Fibroblast of peridontal ligament (primary cell): ENCODE results near the gene CDH4.
"Not testable (repeated sequence)": the region's sequence is repeated elsewhere in the genome, so short reads cannot be mapped to it uniquely, and the experiment has no call there.

Source experiments
- DNase-seq: peaks from one replicate; pipeline ENCODE4 v3.0.0-alpha.2; 2010; ENCODE audit errors: extremely low read depth

CDH4 gene

DNA sequence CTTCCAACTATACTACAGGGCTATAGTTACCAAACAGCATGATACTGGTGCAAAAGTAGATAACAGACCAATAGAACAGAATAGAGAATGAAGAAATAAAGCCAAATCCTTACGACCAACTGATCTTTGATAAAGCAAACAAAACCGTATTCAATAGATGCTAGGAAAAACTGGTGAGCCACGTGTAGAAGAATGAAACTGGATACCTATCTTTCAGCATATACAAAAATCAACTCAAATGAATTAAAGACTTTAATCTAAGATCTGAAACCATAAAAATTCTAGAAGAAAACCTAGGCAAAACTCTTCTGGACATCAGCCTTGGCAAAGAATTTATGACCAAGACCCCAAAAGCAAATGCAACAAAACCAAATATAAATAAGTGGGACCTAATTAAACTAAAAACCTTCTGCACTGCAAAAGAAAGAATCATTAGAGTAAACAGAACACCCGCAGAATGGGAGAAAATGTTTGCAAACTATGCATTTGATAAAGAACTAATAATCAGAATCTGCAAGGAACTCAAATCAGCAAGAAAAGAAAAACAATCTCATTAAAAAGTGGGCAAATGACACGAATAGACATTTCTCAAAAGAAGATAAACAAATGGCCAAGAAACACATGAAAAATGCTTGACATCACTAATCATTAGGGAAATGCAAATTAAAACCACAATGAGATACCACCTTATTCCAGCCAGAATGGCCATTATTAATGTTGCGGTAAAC, 703.8 kb downstream of the CDH4 start:
- DNase-seq = no peak

DNA sequence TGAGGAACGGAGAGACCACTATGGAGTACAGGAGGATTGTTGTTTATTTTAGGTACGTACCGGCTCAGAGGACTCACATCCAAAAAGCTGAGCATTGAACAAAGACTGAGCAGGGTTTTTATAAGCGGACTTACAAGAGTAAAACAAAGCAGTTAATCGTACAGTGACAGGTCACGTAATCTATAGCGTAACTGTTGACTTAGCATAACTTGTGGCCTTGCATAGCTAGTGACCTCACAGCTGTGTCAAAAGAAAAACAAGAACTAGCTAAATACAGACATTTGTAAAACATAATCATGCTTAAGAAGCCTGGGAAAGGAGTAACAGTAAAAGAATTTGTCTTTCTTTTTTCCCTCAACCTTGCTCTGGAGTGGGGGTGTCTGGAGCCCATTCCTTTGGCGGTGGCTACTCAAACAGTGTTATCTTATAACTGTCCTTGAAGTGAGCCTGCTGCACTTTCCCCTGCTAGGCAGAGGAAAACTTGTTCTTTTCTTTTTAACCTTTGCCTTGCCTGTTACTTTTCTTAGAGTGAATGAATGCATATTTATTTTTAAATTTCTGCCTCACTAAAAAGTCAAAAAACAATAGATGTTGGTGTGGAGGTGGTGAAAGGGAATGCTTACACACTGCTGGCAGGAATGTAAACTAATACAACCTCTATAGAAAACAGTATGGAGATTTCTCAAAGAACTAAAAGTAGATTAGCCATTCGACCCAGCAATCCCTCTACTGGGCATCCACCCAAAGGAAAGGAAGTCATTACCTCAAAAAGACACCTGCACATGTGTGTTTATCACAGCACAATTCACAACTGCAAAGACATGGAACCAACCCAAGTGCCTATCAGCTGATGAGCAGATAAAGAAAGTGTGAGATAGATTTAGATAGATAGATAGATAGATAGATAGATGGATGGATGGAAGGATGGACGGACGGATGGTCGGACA, 704.6 kb downstream of the CDH4 start:
- no peak for DNase-seq

DNA sequence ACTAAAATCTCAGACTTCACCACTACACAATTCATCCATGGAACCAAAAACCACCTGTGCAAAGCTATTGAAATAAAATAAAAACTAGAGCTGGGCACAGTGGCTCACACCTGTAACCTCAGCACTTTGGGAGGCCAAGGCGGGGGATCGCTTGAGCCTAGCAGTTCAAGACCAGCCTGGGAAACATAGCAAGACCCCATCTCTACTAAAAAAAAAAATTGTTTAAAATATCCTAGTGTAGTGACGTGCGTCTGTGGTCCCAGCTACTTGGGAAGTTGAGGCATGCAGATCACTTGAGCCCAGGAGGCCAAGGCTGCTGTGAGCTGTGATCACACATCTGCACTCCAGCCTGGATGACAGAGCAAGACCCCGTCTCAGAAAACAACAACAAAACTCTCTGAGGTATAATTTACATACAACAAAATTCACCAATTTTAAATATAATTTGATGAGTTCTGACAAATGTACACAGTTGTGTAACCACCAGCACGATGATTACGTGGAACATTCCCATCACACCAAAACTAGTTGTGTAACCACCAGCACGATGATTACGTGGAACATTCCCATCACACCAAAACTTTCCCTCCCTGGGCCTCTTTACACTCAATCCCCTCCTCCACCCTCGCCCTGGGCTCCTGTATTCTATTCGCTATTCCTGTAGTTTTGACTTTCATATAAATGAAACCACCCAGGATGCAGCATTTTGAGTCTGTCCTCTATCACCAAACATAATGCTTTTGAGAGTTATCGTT, 706.1 kb downstream of the CDH4 start:
- DNase-seq = no peak

DNA sequence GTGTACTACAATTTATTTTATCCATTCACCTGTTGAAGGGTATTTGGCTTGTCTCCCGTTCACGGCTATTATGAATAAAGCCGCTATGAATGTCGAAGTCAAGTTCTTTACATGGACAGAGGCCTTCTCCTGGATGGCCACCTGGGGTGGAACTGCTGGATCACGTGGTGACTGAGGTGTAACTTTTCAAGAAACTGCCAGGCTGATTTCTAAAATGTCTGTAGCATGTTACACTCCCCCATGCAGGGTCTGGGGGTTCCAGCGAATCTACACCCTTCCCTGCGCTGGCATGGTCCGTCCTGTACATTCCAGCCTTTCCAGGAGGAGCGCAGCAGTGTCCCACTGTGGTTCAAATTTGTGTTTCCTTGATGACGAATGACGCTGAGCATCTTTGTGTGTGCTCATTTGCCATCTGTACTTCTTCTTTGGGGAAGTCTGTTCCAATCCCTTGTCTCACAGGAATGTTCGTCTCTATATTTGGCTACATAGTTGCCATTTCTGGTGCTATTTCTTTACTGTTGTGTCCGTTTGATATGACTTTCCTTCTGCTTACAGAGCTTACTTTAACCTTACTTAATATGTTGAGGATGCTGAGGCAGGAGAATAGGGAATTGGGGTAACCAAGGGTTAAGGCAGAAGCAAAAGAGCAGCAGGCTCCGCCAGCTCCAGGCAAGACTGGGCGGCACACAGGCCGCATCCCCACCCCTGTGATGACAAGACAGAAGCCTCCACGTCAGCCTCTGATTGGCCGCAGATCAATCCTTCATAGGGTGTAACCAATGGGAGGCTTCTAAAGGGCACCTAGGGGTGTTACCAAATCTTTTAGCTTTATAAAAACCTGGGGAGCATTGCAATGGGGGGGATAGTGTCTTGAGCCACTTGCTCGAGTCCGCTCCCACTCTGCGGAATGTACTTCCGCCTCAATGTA, 707.0 kb downstream of the CDH4 start:
- DNase-seq = no peak

DNA sequence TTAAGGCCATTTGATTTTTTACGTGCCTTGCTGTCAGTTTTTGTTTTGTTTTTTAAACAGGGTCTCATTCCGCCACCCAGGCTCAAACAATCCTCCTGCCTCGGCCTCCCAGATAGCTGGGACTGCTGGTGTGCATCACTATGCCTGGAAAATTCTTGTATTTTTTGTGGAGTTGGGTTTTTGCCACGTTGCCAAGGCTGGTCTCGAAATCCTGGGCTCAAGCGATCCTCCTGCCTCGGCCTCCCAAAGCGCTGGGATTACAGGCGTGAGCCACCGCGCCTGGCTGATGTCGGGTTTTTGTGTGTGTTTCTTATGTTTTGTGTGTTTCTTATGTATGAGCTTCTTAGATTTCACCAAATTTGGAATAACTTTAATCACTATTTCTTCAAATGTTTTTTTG, 708.8 kb downstream of the CDH4 start:
- no peak for DNase-seq

DNA sequence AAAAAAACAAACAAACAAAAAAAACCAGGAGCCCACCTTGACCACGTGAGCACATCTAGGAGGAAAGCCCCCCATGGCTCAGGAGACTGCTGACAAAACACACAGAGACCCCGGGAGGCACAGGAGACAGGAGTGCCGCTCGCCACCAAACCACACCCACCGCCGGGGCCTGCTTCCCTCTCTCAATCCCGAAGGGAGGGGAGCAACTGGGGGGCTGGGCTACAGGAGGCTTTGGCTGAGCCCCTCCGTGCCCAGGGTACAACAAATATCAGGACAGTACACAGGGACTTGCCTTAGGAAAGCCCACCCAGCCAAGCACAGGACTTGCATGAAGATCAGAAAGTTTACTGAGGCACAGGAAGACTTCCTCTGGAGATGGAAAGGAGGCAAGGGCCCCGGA, 711.1 kb downstream of the CDH4 start:
- DNase-seq = no peak

DNA sequence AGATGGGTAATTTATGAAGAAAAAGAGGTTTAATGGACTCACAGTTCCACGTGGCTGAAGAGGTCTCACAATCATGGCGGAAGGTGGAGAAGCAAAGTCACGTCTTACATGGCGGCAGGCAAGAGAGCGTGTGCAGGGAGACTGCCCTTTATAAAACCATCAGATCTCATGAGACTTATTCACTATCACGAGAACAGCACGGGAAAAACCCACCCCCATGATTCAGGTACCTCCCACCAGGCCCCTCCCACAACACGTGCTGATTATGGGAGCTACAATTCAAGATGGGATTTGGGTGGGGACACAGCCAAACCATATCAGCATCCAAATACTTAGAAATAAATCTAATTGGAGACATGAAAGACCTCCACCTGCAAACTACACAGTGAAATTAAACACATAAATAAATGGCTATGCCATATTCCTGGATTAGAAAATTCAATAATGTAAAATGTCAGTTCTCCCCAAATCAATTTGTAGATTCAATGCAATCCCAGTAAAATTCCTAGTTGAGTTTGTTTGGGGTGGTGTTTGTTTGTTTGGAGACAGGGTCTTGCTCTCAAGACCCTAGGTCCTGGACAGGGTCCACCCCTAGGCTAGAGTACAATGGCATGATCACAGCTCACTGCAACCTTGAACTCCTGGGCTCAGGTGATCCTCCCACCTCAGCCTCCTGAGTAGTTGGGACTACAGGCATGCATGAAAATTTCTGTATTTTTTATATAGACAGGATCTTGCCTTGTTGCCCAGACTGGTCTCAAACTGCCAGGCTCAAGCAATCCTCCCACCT, 712.0 kb downstream of the CDH4 start:
- no peak for DNase-seq

DNA sequence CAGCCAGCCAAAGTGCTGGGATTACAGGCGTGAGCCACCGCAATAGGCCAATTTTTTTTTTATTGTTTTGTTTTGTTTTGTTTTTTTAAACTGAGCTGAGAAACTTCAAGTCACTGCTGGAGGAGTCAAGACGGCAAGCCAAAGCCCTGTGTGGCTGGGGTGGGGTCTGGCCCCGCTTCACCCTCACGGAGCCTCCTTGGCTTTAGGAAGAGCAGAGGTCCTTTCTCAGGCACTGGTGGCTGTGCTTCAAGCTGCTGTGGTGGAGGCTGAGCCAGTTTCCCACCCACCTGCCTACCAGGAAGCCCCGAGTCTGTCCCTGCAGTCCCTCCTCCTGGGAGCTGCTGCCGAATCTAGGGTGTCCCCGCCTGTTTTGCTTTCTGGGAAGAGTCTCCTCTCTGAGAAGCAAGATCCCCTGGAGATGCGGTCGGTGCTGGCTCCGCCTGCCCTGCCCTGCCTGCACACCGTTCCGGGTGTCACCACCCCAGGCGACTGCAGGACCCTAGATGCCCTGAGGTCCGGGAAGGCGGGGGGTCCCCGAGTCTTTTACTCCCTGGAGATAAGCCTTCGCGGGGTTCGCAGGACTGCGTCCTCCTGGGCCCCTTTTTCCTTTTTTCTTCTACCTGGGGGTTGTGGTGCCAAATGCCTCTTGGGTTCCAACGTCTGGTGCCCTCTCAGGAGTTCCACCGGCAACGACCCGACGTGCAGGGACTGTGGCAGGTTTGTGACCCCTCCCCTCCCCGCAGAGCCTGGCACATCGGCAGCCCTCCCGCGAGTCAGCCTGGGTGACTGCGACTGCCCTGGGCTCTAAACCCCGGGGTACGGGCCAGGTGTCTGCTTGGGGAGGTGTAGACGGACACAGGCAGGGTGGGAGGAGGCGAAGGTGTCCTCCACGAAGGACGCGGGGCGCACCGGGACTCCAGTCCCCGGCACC, 712.9 kb downstream of the CDH4 start:
- no peak for DNase-seq

DNA sequence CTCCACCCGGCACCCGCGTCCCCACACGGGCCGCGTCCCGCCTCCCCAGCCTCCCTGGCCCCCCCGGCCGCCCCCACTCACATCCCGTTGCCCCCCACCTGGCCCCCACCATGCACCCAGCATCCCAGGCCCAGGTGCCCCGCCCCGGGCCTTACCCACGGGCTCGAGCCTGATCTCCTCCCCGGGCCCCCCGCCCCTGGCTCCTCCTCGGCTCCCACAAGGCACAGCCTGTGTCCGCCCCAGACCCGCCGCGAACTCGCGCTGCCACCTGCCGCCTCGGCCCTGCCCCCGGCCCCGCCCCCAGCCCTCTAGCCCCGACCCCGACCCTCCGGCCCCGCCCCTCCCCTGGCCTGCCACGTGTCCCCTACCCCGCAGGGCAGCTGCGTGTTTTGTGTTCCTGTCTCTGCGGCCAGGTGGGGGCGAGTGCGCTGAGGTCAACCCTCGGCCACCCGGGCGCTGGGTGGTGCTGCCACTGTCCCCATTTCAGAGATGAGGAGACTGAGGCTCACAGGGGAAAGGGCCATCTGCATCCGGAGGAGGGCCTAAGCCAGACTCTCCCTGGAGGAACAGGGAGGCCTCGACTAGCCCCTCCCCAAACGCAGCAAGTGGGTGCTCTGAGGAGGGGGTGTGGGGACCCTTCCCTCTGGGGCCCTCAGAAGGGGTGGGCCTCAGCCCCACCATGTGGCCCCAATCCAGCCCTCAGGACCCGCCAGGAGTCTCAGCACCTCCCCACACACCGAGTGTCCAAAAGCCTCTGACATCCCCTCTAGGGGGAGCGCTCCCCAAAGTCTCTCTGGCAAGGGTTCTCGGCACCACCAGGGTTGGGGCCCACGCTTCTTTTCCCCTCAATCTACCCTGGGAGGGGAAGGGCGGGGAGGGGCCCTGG, 713.8 kb downstream of the CDH4 start:
- DNase-seq = no peak

DNA sequence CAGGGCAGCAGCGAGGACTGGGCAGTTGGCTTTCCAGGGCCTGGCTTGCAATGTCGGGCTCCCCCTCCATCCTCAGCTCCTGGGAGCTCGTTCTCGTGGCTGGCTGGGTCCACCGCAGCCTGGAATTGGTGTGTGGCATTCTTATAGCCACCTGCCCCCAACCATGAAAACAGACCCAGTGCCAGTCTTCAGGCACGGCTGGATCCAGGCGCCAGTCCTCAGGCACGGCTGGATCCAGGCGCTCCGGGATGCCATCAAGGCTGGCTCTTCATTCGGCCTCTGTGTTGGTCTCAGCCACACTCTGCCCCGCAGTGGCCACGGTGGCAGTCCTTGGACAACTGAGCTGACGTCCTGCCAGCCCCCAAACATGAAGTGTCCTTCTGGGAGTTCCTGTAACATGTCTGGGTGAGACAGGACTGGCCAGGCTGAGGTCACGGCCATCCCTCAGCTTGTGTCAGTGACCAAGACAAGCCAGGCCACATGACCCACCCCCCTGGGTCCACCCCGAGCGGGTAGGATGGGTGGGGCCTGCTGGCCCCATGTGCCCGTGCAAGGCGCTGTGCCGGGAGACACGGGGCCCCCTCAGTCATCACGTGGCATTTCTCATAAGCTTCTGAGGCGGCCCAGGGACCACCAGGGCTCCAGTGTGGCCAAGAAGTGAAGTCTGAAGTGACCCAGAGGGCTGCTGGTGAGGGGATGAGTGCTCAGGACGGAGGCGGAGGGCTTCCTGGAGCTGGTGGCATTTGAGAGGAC, 714.6 kb downstream of the CDH4 start:
- no peak for DNase-seq

DNA sequence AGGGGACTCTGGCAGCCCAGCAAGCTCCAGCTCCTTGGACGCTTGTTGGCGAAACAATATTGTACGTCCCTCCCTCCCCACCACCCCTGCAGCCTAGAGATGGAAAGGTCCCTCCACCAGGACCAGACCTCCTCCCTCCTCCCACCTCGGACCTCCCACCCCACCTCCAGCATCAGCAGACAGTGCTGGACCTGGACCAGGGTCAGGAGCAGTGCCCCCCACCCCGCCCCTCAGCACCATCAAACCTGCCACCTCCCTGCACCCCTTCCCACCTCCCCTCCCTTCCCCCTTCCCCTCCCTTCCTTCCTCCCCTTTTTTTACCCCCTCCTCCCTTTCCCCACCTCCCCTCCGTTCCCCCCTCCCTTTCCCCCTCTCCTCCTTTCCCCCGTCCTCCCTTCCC, 715.2 kb downstream of the CDH4 start:
- DNase-seq = no peak

DNA sequence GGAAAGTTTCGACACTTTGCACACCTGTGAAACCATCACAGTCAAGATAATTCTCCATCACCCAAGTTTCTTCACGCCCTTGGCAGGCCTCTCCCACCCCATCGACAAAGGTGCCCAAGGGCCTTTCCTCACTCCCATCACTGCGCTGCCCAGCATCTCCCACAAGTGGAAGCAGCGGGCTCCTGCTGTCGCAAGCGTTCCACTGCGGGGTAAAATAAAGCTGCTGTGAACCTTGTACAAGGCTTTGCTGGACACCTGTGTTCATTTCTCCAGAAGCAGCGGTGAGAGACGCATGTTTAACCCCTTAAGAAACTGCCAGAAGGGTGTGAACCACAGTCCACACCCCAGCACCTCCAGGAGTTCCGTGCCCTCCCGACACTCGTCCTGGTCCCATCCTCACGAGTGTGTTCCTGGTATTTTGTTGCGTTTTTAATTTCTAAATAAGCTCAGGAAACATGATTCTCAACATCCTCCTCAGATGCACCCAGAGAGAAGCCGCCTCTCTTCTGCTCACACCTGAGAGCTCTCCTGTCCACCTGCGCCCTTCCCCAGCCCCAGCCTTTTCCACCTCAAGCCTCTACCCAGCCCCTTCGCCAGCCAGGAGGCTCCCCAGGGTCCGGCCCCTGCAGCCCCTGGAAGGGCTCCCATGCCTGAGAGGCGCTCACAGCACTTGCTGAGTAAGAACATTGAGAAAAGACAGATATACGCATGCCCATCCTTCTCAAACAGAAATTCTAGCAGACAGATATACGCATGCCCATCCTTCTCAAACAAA, 716.2 kb downstream of the CDH4 start:
- no peak for DNase-seq

DNA sequence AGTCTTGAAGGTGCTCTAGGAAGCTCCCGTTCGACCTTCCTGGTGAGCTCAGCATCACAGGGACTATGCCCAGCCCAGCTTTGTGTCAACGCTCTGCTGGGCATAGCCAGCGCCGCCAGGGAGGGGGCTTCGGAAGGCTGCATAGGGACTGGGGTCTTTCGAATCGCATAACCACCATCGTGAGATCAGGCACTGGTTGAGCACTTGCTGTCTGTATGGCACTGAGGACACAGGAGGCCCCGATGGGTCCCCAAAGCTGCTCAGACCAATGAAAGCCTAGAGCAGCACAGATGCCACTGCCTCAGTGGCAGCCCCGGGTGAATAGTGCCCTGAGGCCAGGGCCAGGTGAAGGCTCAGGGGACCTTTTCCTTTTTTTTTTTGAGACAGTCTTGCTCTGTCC, 716.9 kb downstream of the CDH4 start:
- DNase-seq = no peak

DNA sequence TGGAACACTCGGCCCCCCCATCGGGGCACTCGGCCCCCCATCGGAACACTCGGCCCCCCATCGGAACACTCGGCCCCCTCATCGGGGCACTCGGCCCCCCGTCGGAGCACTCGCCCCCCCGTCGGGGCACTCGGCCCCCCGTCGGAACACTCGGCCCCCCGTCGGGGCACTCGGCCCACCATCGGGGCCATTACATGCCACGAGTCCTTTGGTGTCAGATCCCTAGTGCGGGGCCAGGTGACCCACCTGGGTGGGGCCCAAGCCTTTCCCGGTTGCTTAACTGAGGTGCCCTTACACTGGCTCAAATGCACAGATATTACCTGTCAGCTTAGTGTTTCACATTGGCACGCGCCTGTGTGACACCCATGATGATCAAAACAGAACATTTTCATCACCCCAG, 717.7 kb downstream of the CDH4 start:
- no peak for DNase-seq

DNA sequence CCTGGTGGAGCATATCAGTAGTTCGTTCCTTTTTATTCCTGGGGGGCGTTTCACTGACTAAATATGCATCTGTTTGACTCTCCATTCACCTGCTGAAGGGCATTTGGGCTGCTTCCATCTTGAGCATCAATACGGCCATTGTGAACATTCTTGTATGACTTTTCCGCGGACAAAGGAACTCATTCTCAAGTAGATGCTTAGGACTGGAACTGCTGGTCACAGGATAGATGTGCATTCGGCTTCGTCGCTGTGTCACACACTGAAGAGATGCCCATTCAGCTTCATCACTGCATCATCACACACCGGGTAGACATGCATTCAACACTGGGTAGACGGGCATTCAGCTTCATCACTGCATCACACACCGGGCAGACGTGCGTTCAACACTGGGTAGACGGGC, 718.3 kb downstream of the CDH4 start:
- no peak for DNase-seq

DNA sequence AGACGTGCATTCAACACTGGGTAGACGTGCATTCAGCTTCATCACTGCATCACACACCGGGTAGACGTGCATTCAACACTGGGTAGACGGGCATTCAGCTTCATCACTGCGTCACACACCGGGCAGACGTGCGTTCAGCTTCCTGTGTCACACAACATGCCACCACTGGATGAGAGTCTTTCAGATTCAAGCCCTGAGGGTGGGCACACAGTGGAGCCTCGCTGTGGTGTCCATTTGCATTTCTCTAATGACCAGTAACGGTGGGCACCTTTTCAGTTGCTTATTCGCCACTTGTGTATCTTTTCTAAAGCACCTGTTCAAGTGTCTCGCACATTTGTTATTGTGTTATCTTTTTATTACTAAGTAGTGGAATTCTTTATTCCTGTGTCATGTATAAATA, 719.5 kb downstream of the CDH4 start:
- not testable (repeated sequence) for DNase-seq
